Prostate gland (tissue), 2 donors: ENCODE data around the gene SLC6A6.

Source experiments
- POLR2A ChIP-seq: fragments of 450-650 bp; IDR thresholded peaks from one replicate; pipeline ENCODE4 v1.6.1; 2016; ENCODE audit warnings: antibody characterized with exemption, mild to moderate bottlenecking
- POLR2AphosphoS5 ChIP-seq: sonication (generic); formaldehyde crosslinking; IDR thresholded peaks from one replicate; pipeline ENCODE4 v1.6.1; 2017; ENCODE audit warnings: antibody characterized with exemption
- TF ChIP-seq, protein P1 (sequence below), 4 experiments: fragments of 200-600 bp in 2 of 4; fragments of 450-650 bp in 2 of 4; sonication (generic) in 2 of 4; IDR thresholded peaks; 1 replicate in 3 of 4; 2 replicates in 1 of 4; pipeline ENCODE4 v1.5.1; 2016 to 2019; ENCODE audit warnings: antibody characterized with exemption in 4 of 4, mild to moderate bottlenecking in 2 of 4, moderate library complexity in 2 of 4

DNA sequence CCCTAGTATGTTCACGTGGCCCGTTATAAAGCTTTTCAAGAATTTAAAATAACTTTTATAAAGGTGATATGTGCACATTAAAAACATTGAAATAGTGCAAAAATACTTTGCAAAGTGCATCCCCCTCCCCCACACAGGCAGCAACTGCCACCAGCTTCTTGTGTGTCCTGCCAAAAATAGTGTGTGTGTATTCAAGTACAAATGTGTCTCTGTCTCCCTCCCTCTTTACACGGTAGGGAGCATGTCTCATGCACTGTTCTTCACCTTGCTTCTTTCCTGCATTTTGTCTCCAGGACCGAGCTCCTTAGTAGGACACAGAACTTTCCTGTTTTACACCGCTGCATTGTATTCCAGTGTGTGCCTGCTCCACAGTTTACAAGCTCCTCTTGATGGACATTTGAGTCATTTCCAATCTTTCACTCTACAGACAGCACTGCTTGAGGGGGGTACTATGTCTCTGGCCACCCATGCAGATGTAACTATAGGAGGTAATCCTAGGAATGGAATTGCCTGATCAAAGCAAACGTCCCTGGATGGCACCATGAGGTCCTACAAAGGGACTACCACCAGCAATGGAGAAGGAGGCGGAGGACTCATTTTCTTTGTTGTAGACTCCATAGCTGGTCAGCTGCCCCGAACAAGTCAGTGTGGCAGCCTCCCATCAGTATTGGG, 52.4 kb downstream of the SLC6A6 start:
- TF ChIP-seq, protein P1, sequence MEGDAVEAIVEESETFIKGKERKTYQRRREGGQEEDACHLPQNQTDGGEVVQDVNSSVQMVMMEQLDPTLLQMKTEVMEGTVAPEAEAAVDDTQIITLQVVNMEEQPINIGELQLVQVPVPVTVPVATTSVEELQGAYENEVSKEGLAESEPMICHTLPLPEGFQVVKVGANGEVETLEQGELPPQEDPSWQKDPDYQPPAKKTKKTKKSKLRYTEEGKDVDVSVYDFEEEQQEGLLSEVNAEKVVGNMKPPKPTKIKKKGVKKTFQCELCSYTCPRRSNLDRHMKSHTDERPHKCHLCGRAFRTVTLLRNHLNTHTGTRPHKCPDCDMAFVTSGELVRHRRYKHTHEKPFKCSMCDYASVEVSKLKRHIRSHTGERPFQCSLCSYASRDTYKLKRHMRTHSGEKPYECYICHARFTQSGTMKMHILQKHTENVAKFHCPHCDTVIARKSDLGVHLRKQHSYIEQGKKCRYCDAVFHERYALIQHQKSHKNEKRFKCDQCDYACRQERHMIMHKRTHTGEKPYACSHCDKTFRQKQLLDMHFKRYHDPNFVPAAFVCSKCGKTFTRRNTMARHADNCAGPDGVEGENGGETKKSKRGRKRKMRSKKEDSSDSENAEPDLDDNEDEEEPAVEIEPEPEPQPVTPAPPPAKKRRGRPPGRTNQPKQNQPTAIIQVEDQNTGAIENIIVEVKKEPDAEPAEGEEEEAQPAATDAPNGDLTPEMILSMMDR (IDR thresholded peaks at IDR 0.05) = no peak
- no peak for TF ChIP-seq POLR2A
- no peak for TF ChIP-seq POLR2AphosphoS5
